Measurements from ENCODE around the gene GPR68. TPM values are rescaled to one million over a fixed set of nuclear protein-coding genes. Genes with fewer than 3 reads are reported as not detected.
A peak's percentile ranks its signal among the peaks of the same experiment; 100 is the strongest.

GPR68 gene
- total RNA-seq, 1 donor from 2014 or later, result 6.3 TPM

GRCh38 chr14:91220581-91221000 lies 23.9 kb downstream of the GPR68 start:
- H3K9me3 ChIP-seq, result no peaks in the 10 kb centered on the region
- ATAC-seq (peak; percentile 41), DNase-seq (peak; percentile 67)
- H3K4me3 ChIP-seq, result no peak overlapping the region
- intact Hi-C loops (cut with DNase I), result no loop called here
- H3K27ac ChIP-seq, result peak overlapping the region; percentile 83
- TF ChIP-seq, protein P1, sequence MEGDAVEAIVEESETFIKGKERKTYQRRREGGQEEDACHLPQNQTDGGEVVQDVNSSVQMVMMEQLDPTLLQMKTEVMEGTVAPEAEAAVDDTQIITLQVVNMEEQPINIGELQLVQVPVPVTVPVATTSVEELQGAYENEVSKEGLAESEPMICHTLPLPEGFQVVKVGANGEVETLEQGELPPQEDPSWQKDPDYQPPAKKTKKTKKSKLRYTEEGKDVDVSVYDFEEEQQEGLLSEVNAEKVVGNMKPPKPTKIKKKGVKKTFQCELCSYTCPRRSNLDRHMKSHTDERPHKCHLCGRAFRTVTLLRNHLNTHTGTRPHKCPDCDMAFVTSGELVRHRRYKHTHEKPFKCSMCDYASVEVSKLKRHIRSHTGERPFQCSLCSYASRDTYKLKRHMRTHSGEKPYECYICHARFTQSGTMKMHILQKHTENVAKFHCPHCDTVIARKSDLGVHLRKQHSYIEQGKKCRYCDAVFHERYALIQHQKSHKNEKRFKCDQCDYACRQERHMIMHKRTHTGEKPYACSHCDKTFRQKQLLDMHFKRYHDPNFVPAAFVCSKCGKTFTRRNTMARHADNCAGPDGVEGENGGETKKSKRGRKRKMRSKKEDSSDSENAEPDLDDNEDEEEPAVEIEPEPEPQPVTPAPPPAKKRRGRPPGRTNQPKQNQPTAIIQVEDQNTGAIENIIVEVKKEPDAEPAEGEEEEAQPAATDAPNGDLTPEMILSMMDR (IDR thresholded peaks at IDR 0.05), result no peak
- H3K4me1 ChIP-seq, result peaks cover 53% of the 10 kb centered on the region
- no peaks in the 10 kb centered on the region for H3K27me3 ChIP-seq
- peaks cover 6% of the 10 kb centered on the region for H3K36me3 ChIP-seq

- Histone ChIP-seq H3K9me3 (no peaks in the 10 kb centered on the region), H3K27me3 (no peaks in the 10 kb centered on the region), H3K36me3 (peaks cover 15% of the 10 kb centered on the region), H3K27ac (peak overlapping the region; percentile 83), H3K4me1 (peaks cover 52% of the 10 kb centered on the region), H3K4me3 (no peak overlapping the region)
- ATAC-seq, result peak; percentile 86
- intact Hi-C loops (cut with DNase I), result no loop called here
- TF ChIP-seq, protein P1 (IDR thresholded peaks at IDR 0.05), result no peak
- peak; percentile 90 for DNase-seq
Observed at GRCh38 chr14:91219517-91220389, 24.8 kb downstream of the GPR68 start.

DNA sequence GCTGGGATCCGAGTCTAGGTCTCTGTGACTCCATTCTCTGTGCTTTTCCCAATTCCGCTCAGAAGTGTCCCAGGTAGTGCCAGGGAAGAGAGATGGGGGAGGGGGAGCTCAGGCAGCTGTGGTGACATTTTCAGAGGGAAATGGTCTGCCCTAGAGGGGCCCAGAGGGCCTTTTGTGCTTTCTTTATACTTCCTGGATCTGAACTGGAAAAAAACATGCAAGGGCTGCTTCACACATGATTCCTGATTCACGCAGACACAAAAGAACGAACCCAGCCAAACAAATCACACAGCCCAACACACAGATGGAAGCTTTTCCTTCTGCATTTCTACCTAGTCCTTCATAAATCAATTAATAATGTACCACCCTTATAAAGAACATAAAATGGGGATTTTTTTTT lies 26.5 kb downstream of the GPR68 start:
- Histone ChIP-seq H3K9me3 (no peaks in the 10 kb centered on the region), H3K27ac (no peak overlapping the region), H3K27me3 (no peaks in the 10 kb centered on the region), H3K36me3 (peaks cover 24% of the 10 kb centered on the region), H3K4me3 (no peak overlapping the region), H3K4me1 (peaks cover 37% of the 10 kb centered on the region)
- ATAC-seq (no peak), DNase-seq (no peak)
- TF ChIP-seq, protein P1 (IDR thresholded peaks at IDR 0.05), result no peak
- intact Hi-C loops (cut with DNase I), result no loop called here

GRCh38 chr14:91216731-91217226 lies 27.7 kb downstream of the GPR68 start:
- intact Hi-C loops (cut with DNase I), result no loop called here

GRCh38 chr14:91215381-91215780 lies 29.1 kb downstream of the GPR68 start:
- no peak overlapping the region for H3K4me3 ChIP-seq
- H3K4me1 ChIP-seq, result peaks cover 14% of the 10 kb centered on the region
- TF ChIP-seq, protein P1 (IDR thresholded peaks at IDR 0.05), result no peak
- no peak overlapping the region for H3K27ac ChIP-seq
- H3K36me3 ChIP-seq, result peaks cover 37% of the 10 kb centered on the region
- peak; percentile 55 for DNase-seq
- intact Hi-C loops (cut with DNase I), result no loop called here
- H3K27me3 ChIP-seq, result no peaks in the 10 kb centered on the region
- no peak for ATAC-seq
- H3K9me3 ChIP-seq, result no peaks in the 10 kb centered on the region

More at GRCh38 chr14:91216731-91217226, 27.7 kb downstream of the GPR68 start:
- Histone ChIP-seq H3K4me1 (peaks cover 25% of the 10 kb centered on the region), H3K27ac (no peak overlapping the region), H3K36me3 (peaks cover 28% of the 10 kb centered on the region), H3K27me3 (no peaks in the 10 kb centered on the region), H3K9me3 (no peaks in the 10 kb centered on the region), H3K4me3 (no peak overlapping the region)
- DNase-seq (peak; percentile 34), ATAC-seq (no peak)
- TF ChIP-seq, protein P1 (IDR thresholded peaks at IDR 0.05), result no peak

All from upper lobe of right lung (tissue), 1 donor.